D721Med (cell line): Measurements from ENCODE around the gene TRIM39.

ENCODE experiments used
- DNase-seq: peaks from one replicate; pipeline ENCODE4 v3.0.0; 2011; ENCODE audit warnings: low spot score; ENCODE audit not compliant: insufficient read length
- FAIRE-seq: peaks from 2 replicates; lab custom pipeline; 2011; peaks lifted over from hg19 to GRCh38; lab: Jason Lieb, UNC
- CTCF ChIP-seq: IDR thresholded peaks from 2 replicates; pipeline ENCODE4 v1.5.1; 2012; ENCODE audit warnings: mild to moderate bottlenecking, control low read depth; ENCODE audit not compliant: insufficient read depth; ENCODE audit errors: missing control alignments

Gene TRIM39

GRCh38 chr6:30391240-30391639 lies 64.5 kb downstream of the TRIM39 start:
- no peak for TF ChIP-seq CTCF
- DNase-seq (no peak), FAIRE-seq (no peak)
